Transverse colon (tissue), 4 donors: ENCODE results near the gene CPNE7.

ENCODE experiments used
- CTCF ChIP-seq, 5 experiments: fragments of 200-600 bp in 3 of 5; fragments of 450-650 bp in 2 of 5; sonication (generic) in 3 of 5; IDR thresholded peaks; 1 replicate in 2 of 5; 2 replicates in 3 of 5; pipeline ENCODE4 v1.5.1; 2016 to 2017; ENCODE audit warnings: antibody characterized with exemption in 5 of 5, inconsistent platforms in 3 of 5, mild to moderate bottlenecking in 2 of 5, moderate library complexity in 1 of 5
- EP300 ChIP-seq: sonication (generic); formaldehyde crosslinking; IDR thresholded peaks from one replicate; pipeline ENCODE4 v1.6.1; 2017; ENCODE audit warnings: antibody characterized with exemption, low read depth
- POLR2AphosphoS5 ChIP-seq, 3 donors: sonication (generic); formaldehyde crosslinking; IDR thresholded peaks; one replicate each; pipeline ENCODE4 v1.6.1; 2016; ENCODE audit warnings: antibody characterized with exemption in 3 of 3

- TF ChIP-seq CTCF (IDR thresholded peaks at IDR 0.05) (no peak), POLR2AphosphoS5 (IDR thresholded peaks at IDR 0.05) (no peak), EP300 (no peak)
Observed at GRCh38 chr16:89607937-89608740, 32.6 kb downstream of the CPNE7 start.
